ENCODE data around the gene SCGB1C1.
"Not testable (repeated sequence)": the region's sequence is repeated elsewhere in the genome, so short reads cannot be mapped to it uniquely, and the experiment has no call there.

The SCGB1C1 gene

DNA sequence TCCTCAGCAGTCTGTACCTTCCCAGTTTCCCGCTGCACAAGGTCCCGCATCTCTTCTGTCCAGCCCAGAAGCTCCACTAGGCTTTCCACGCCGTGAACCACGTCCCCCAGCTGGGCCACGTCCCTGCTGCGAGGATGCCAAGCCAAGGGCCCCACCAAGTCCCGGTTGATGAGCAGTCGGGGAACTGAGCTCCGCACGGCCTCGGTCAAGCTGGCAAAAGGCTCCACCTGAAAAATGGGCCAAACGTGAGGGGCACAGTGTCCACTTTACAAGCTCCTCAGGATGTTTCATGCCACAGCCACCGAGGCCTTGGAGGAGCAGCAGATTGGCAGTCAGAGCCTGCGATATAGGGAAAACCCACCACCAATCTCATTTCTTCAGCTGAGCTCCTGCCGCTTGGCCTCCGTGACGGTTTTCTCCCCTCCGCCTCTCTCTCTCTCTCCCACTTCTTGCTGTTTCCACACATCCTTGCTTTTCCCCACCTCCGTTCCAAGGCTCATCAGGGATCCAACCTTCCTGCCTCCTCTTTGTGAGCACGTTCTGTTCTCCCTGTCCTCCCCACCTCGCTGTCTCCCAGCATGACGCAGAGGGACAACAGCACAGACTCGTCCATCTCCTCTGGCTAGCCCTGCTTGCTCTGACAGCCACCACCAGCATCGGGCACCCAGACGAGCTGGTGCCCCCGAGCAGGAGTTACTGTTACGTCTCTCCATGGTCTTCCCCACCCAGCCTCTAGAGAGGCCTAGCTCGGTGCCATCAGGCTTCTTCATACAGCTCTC lies 26.1 kb downstream of the SCGB1C1 start:
- DNase-seq (ENCODE audit: low spot score) = no peak

DNA sequence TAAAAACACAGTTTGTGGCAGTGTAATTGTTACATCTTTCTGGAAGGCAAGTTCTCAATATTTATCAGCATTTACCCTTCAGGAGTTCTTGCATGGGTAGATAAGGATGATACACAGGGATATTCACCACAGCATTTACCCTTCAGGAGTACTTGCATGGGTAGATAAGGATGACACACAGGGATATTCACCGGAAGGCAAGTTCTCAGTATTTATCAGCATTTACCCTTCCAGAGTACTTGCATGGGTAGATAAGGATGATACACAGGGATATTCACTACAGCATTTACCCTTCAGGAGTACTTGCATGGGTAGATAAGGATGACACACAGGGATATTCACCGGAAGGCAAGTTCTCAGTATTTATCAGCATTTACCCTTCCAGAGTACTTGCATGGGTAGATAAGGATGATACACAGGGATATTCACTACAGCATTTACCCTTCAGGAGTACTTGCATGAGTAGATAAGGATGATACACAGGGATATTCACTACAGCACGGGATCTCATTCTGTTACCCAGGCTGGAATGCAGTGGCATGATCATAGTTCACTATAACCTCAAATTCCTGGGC lies 27.9 kb downstream of the SCGB1C1 start:
- not testable (repeated sequence) for DNase-seq (ENCODE audit: low spot score)

DNA sequence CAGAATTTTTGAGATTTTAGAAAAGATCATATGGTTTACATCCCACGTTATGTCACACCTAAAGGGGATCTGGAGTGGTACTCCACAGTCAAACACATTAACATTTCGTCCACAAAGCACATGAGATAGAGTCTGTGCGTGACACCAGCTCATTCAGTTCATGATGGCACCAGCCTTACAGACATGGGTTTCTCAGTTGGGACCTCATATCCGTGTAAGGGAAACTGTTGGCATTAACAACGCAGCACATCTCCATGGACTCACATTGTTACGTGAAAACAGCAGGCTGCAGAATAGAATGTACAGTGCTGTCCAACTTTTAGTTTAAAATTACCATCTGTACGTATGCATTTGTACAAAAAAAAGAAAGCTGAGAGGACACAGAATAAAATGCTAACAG lies 28.7 kb downstream of the SCGB1C1 start:
- DNase-seq (ENCODE audit: low spot score) = no peak

DNA sequence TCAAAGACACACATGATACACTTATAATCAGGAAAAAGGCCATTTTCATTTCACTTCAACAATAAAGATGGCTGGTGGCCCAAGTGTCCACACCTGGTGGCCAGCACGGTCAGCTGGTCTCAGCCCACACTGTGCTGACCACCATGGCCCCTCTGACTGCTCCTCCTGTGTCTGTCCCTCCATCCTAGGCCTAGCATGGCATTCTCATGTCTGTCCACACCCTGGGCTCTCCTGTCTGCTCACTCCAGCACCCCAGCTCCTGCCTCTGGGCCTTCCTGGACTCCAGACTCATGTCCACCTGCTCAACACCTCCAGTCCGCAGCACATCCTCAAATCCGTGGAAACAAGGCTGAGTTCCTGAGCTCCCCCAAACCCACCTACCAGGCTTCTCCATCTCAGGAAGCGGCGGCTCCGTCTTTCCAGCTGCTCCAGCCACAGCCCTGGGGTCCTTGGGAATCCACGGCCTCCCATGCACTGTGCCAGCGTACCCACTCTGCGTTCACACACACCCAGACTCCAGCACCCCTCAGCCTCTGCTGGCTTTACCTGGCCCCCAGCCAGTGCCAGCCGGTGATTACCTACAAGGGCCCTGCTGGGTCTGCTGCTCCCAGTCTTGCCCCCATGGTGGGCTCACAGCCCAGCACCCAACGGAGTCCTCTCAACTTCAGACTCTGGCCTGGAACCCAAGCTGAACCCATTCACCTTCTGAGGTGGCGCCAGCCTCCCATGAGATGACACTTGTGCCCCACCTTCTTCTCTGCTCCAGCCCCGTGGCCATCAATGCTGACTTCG lies 29.3 kb downstream of the SCGB1C1 start:
- DNase-seq (ENCODE audit: low spot score) = no peak

DNA sequence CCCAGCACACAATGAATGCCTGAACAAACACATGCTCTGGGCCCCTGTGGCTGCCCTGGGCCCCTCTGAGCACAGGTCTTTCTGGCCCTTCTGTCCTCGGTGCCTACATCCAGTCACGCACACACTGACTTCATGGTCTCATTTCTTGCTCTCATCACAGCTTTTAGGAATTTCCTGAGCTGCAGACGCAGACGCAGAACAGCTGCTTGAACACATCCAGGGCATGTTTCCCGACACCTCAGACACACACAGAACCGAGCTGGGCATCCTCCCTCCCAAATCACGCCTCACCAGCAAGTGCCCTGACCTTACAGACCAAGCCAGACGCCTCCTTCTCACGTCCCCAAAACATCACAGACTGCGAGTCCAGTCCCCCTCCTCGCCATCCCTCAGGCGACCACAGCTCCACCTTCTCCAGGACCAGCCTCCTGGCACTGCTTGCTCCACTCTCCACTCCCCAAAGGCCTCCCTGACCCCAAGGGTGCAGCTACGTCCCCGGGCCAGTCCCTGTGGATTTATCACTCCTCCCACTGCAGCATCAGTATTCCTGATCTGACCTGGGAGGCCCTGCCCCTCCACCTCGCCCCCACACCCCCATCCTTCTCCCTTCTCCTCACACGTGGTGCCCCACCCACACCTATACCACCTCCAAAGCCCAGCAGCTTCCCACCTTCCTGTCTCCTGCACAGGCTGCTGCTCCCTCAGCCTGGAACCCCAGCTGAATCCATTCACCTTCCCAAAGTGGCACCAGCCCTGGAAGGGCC lies 30.3 kb downstream of the SCGB1C1 start:
- DNase-seq (ENCODE audit: low spot score) = no peak

DNA sequence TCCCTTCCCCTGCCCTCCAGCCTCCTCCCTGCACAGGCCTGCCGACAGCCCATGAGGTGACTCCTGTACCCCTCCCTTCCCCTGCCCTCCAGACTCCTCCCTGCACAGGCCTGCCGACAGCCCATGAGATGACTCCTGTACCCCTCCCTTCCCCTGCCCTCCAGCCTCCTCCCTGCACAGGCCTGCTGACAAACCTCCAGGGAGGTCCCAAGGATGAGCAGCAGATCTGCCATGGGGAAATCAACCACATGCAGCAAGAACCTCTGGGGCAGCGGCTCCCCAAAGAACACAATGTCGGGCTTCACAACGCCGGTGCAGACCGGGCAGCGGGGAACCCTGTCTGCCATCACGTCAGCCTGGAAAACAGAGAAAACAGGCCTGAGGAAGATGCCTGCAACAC lies 31.0 kb downstream of the SCGB1C1 start:
- DNase-seq (ENCODE audit: low spot score) = no peak

DNA sequence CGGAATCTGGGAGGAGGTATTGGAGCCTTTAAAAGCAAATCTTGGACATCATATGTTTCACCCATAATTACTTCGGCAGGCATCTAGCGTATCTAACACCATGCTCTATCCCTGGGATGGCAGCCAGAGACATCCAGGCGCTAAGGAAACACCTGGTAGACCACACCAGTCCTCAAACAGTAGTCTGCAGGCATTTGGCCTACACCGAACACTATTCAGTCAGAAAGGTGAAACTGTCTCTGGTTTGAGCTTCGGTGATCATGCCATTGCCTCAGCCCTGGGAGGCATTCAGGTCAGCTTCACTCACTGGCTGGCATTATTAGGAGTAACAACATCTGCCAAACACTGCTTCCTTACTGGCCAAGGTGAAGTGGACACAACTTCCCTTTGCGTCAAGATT lies 31.5 kb downstream of the SCGB1C1 start:
- DNase-seq (ENCODE audit: low spot score) = no peak

DNA sequence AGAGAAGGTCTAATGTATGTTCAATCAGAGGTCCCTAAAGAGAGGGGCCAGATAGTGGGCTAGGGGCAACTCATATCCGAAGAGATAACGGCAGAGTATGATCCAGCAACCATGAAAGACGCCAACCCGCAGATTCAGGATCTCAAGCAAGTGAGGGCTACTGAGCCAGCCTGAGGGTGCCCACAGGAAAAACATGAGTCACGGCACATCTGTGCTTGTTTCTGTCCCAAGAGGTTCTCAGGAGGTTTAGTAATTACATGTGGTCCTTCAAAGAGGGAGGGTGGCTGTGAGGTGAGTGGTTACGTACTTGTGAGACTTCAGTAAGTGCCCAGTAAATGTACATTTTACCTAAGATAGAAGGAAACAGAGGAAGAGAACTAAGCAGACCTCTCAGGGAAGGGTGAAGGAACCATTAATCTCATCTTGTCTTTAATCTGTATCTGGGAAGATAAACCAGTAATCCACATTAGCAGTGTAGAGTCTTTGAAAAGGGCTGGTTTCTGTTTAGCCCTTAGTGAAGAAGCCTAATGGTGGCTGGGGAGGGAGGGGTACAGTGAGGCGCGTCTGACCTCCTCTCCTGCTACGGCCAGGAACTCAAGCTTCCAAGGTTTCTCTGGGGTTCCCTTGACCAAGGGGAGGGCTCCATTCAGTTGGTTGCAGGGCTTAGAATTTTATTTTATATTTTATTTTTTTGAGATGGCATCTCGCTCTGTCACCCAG lies 33.0 kb downstream of the SCGB1C1 start:
- no peak for DNase-seq (ENCODE audit: low spot score)

DNA sequence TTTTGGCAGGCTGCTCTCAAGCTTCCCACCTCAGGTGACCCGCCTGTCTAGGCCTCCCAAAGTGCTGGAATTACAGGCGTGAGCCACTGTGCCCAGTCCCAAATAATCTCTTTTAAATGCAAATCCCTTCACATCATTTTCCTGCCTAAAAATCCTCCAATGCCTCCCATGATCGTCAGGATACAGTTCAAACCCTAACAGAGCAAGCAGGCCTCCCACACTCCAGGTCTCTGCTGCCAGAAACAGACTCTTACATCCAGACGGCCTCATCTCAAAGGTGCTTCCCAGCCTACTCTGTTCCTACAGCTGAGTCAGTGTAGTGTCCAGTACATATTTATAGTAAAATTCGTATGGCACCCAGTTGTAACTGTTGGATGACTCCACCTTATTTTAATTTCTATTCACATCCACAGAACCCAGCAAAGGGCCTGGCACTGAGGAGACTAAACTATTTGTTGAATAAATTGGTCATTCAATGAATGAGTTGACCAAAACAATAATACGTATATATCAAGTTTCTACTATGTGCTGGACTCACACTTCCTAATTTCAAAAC lies 35.0 kb downstream of the SCGB1C1 start:
- DNase-seq (ENCODE audit: low spot score) = no peak

DNA sequence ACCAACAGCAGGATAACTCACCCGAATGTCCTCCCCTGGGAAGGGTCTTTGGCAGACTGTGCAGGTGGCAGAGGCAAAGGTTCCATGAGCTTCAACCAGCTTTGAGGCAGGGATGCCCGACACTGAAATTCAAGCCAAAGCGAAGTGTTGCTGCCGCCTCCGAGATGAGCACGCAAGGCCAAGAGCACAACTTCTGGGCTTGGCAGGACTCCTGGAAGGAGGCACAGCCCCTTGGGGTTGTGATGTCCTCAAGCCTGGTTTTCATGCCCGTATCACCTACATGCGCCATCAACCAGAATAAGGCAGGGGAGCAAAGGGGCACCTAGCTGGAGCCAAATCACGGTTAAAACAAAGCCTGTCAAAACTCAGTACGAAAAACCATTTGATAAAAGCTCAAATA lies 37.6 kb downstream of the SCGB1C1 start:
- no peak for DNase-seq (ENCODE audit: low spot score)

DNA sequence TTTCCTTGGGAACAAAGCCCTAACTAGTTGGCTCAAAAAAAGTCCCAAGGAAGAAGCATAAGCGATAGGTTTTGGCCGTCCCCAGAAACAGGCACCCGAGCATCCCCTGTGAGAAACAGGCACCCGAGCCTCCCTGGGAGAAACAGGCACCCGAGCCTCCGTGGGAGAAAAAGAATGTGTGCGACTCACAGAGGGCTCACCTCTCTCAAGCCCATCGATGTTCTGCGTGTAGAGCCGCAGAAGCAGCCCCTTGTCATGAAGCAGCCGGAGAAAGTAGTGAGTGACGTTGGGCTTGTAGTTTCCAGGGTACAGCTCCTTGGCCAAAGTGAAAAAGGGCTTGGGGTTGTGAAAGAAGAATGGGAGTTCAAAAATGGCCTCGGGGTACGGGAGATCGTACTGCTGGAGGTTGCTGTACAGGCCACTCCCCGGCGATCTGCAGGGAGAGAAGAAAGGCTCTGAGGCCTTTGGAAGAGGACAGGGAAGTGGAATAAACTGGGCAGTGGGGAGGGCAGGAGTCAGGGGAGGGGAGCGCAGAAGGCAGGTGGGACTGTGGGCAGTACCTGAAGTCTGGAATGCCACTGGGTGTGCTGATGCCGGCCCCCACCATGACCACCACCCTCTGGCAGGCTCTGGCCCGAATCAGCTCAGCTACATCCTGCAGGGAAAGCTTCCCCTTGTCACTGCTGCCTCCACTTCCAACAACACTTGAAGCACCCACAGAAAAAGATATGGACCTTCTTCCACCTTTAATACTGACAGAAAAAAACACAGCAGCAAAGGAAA lies 40.1 kb downstream of the SCGB1C1 start:
- DNase-seq (ENCODE audit: low spot score) = no peak

DNA sequence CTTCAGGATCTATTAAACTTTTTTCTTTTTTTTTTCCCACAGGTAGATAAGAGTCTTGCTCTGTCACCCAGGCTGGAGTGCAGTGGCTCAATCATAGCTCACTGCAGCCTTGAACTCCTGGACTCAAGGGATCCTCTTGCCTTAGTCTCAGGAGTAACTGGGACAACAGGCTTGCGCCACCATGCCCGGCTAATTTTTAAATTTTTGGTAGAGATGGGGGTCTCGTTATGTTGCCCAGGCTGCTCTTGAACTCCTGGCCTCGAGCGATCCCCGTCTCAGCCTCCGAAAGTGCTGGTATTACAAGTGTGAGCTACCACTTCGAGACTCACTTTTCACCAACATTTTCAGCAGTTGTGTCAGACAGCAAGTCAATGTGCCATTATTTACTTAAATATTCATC lies 42.3 kb downstream of the SCGB1C1 start:
- no peak for DNase-seq (ENCODE audit: low spot score)

DNA sequence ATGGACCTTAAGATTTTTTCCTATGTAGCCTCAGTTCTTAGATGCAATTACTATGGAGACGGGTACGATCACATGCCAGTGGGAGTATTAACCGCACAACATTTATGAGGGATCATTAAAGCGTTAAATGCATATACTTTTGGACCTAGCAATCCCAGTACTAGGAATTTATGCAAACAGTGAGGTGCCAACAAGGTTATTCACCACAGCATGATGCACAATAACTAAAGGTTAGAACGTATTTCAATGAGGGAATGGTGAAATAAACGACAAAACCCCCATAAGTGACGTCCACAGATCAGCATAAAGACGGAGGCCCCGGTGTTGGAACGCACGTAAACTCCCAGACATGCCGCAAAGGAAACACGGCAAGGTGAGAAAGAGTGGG lies 42.7 kb downstream of the SCGB1C1 start:
- no peak for DNase-seq (ENCODE audit: low spot score)

DNA sequence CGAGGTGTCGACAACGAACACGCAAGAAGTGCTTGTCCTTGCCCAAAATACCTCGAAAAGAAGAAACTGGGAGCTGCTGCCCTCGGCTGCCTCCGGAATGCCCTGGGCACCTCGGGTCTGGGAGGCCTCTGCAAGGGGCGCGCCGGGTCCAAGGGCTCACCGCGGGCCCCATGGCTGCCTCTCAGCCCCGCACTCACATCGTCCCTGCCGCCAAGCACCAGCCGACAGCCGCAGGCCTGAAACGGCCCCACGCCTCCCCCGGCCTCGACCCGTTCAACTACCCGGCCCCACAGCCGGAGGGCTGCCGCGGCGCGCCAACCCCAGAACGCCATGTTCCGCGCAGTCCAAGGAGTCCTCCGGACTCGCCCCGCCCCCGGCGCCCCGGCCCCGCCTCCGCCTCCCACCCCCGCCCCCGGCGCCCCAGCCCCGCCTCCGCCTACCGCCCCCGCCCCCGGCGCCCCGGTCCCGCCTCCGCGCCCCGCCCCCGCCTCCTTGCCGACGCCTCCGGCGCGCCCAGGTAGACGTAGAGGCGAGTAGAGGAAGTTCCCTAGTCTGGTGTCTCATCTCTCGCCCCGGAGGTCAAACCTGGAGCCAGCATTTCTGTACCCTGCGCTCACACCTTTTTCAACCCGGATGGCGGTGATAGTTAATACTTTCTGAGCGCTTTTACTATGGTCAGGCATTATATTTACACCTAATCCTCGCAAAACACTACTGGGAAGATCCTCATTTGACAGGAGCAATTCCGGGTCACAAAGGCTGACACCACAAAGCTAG lies 43.3 kb downstream of the SCGB1C1 start, which contains the start of gene SIRT3:
TSS of gene SIRT3 (minus strand) at position 346 of the 777 bp plus-strand sequence. CDS start at position 332, 14 bp downstream.
- peak; percentile 93 for DNase-seq (ENCODE audit: low spot score)

DNA sequence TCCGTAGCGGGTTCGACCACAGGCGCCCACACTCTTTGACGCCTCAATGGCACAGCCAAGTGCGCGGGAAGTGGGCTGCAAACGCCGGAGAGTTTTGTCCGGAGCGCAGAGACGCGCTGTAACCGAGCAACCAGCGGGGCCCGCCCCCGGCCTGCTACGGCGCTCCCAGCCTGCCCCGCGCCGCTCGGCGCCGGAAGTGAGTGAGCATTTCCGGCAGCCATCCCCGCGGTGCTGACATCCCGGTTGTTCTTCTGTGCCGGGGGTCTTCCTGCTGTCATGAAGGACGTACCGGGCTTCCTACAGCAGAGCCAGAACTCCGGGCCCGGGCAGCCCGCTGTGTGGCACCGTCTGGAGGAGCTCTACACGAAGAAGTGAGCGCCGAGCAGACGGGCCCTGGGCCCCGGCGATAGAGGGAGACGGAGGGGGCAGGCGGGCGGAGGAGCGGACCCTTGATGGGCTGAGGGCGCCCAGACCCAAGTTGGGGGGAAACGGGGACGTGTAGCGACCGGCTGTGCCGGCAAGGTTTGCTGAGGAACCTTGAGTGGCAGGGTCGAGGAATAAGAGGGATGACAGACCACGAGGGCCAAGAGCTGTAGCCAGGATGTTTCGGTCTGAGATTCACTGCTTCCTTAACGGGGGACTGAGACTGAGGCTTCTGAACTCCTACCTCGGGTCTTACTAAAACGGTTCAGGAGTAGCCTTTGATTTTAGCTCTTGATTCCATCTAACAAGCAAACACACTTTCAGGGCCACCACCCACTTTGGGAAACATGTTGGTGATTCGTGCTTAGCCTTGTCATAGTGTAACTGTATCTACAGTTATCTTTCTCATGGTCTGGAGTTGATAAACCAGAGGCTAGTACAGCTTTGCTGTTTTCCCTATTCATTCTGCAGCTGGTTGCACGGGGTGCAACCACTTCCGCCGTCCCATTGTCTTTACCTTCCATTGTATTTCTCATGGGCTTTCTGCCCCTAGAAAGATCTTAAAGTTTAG lies 44.2 kb downstream of the SCGB1C1 start, which contains the start of gene PSMD13:
TSS of gene PSMD13 (plus strand) at position 203 of the 994 bp plus-strand sequence. CDS start at position 277, 74 bp downstream.
- DNase-seq (ENCODE audit: low spot score) = peak; percentile 90

DNA sequence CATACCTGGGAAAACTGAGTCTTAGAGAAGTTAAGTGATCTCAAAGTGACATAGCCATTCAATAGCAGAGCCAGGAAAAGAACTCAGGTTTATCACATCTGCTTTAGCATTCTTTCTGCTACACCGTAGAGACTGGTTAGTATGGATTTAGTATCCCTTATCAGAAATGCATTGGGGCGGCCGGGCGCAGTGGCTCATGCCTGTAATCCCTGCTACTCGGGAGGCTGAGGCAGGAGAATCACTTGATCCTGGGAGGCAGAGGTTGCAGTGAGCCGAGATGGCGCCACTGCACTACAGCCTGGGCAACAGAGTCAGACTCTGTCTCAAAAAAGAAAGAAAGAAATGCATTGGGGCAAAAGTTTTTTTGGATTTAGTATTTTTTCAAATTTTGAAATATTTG lies 45.5 kb downstream of the SCGB1C1 start:
- not testable (repeated sequence) for DNase-seq (ENCODE audit: low spot score)

DNA sequence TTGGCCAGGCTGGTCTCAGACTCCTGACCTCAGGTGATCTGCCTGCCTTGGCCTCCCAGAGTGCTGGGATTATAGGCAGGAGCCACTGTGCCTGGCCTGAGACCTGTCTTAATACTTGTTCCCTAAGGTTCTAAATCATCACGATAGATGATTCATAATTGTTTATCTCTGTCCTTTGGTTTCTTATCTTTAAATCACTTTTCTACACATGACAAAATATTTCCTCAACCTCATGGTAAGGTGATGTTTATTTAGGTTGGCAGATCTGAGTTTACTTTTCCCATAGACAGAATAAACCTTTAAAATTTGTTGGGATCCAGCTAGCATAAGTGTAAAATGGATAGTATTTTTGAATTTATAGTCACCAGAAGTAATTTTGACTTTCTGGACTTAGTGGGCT lies 47.4 kb downstream of the SCGB1C1 start:
- no peak for DNase-seq (ENCODE audit: low spot score)

DNA sequence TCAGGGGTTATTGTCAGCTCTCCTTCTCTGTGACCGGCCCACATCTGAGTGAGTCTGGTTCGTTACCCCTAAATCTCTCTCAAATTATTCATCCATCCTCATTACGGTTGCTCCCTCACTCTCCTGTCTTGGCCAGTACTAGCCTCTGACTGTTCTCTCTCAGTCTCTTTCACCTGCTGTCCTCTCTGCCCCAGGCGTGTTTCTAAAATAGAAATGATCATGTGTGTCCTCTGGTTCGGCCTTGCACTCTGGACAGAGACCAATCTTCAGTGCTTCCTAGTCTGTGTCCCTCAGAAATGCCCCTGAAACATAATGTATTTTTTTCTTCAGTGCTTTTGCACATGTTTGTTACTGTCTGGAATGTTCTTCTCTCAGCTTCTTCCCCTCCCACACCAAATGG lies 48.8 kb downstream of the SCGB1C1 start:
- no peak for DNase-seq (ENCODE audit: low spot score)

Data from ecto neural progenitor cell (in vitro differentiated cells).